Esophagus squamous epithelium (tissue), 5 donors: ENCODE results near the gene KLHL21. TPM values are rescaled to one million over a fixed set of nuclear protein-coding genes. Genes with fewer than 3 reads are reported as not detected.

Experiments
- DNase-seq: peaks from one replicate; lab custom pipeline; 2025; lab: John Stamatoyannopoulos, UW
- H3K27ac ChIP-seq, 4 donors: fragments of 200-600 bp; sonication (generic); one replicate each; pipeline ENCODE4 v1.5.1; 2016 to 2019; ENCODE audit warnings: mild to moderate bottlenecking in 1 of 4
- H3K27me3 ChIP-seq, 4 donors: fragments of 200-600 bp; sonication (generic); 1 replicate in 3 of 4; 2 replicates in 1 of 4; pipeline versions ENCODE4 v1.5.1 to v1.6.0; 2017 to 2021; ENCODE audit warnings: antibody characterized with exemption in 1 of 4
- H3K36me3 ChIP-seq, 3 donors: fragments of 200-600 bp; sonication (generic); one replicate each; pipeline ENCODE4 v1.5.1; 2016 to 2019
- H3K4me1 ChIP-seq, 3 donors: fragments of 200-600 bp; sonication (generic); one replicate each; pipeline ENCODE4 v1.5.1; 2017 to 2019
- H3K4me3 ChIP-seq, 4 donors: fragments of 200-600 bp; sonication (generic); 1 replicate in 3 of 4; 2 replicates in 1 of 4; pipeline ENCODE4 v1.5.1; 2016 to 2019; ENCODE audit warnings: mild to moderate bottlenecking in 2 of 4, moderate library complexity in 1 of 4
- H3K9me3 ChIP-seq, 3 donors: fragments of 200-600 bp; sonication (generic); one replicate each; pipeline ENCODE4 v1.5.1; 2016 to 2019
- POLR2A ChIP-seq, 4 donors: fragments of 450-650 bp; IDR thresholded peaks; one replicate each; pipeline ENCODE4 v1.6.1; 2017; ENCODE audit warnings: antibody characterized with exemption in 4 of 4, mild to moderate bottlenecking in 4 of 4, moderate library complexity in 3 of 4
- WGBS, 2 donors: methylation state at CpG; one replicate each; pipeline ENCODE4 v1.1.5; 2018; 5-methylcytosine and 5-hydroxymethylcytosine counted together
- intact Hi-C: fragments of 100-400 bp; cut with DNase I; formaldehyde crosslinking; loops from one replicate; pipeline ENCODE4 v1.15.0; 2022
- small RNA-seq, 4 donors: library from RNA; depleted of rRNA; stranded (forward); fragments of <200 nt; gene quantifications; one replicate each; pipeline ENCODE3, GENCODE V24; 2016
- total RNA-seq, 4 donors: library from RNA; depleted of rRNA; stranded (reverse); fragments of >200 nt; gene quantifications; one replicate each; pipeline ENCODE4 v1.1.0, GENCODE V29; 2016
- TF ChIP-seq, protein P1 (sequence below), 6 experiments: fragments of 450-650 bp in 4 of 6; fragments of 200-600 bp in 2 of 6; sonication (generic) in 2 of 6; IDR thresholded peaks; one replicate each; pipeline ENCODE4 v1.5.1; 2016 to 2019; ENCODE audit warnings: antibody characterized with exemption in 6 of 6, mild to moderate bottlenecking in 4 of 6, moderate library complexity in 4 of 6
- donor health status: DM: yes; HTN: yes; CAD: no.

The KLHL21 gene
- total RNA-seq, 4 donors from 2014 or later: 45.9 to 68.1 (median 55.1) TPM

DNA sequence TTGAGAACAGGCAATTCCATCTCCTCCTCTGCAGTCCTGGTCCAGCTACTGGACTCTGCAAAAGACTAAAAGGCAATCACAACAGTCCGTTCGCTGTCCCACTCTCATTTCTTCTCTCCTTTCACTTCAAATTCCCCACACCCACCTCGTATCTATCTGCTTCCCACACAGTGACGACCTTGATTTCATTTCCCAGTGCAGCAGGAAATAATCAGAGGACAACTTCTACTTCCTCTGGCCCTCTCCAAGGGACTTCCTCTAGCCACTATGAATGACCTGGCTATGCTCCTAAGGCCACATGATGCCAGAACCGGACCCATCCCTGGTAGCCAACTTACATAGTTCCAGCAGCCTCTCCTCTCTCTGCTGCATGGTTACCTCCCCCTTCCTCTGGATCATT is 56.3 kb downstream of the KLHL21 start:
- no peak for TF ChIP-seq POLR2A (IDR thresholded peaks at IDR 0.05)
- TF ChIP-seq, protein P1, sequence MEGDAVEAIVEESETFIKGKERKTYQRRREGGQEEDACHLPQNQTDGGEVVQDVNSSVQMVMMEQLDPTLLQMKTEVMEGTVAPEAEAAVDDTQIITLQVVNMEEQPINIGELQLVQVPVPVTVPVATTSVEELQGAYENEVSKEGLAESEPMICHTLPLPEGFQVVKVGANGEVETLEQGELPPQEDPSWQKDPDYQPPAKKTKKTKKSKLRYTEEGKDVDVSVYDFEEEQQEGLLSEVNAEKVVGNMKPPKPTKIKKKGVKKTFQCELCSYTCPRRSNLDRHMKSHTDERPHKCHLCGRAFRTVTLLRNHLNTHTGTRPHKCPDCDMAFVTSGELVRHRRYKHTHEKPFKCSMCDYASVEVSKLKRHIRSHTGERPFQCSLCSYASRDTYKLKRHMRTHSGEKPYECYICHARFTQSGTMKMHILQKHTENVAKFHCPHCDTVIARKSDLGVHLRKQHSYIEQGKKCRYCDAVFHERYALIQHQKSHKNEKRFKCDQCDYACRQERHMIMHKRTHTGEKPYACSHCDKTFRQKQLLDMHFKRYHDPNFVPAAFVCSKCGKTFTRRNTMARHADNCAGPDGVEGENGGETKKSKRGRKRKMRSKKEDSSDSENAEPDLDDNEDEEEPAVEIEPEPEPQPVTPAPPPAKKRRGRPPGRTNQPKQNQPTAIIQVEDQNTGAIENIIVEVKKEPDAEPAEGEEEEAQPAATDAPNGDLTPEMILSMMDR (IDR thresholded peaks at IDR 0.05): no peak
- DNase-seq: no peak
- no peaks in the 10 kb centered on the region for H3K9me3 ChIP-seq
- no peak overlapping the region for H3K4me3 ChIP-seq
- WGBS, 2 donors: 39 to 56% methylated on average over 5 of the region's 5 CpGs
- H3K27me3 ChIP-seq: no peaks in the 10 kb centered on the region
- H3K36me3 ChIP-seq: peaks cover 1 to 100% (median 37%) of the 10 kb centered on the region in 3 donors
- H3K27ac ChIP-seq: peak overlapping the region; percentile 22 to 65 (median 46)
- H3K4me1 ChIP-seq: peaks cover 0 to 33% (median 14%) of the 10 kb centered on the region in 3 donors
- intact Hi-C loops: no loop called here

DNA sequence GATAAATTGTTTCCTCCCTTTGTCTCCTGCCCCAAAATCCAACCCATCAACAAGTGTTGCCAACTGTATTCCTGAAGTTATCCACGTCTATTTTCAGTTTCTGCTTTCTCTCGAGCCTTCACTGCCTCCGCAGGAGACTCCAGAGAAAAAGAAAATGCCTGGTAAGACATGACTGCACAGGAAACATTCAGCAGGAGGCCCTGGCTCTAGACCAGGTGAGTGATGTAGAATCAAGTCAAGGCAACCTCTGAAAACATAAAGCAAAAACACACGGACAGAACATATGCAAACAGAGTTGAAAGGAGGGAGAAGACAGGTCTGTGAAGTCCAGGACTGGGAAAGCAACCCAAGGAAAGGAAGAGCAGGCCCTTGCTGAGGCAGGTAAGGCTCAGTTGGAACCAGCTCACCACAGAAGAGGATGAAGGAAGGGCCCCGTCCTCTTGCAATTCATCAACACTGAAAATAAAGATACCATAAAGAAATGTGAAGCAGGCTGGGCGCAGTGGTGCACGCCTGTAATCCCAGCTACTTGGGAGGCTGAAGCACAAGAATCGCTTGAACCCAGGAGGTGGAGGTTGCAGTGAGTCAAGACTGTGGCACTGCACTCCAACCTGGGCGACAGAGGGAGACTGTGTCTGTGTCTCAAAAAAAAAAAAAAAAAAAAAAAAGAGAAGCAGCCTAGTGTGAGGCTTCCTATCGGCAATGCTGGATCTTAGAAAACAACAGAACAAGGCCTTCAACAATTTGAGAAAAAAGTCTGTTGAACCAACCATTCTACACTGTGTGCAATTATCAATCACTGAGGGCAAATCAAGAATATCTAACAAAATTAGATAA is 57.2 kb downstream of the KLHL21 start:
- Histone ChIP-seq H3K27ac (peak overlapping the region; percentile 32 to 59 (median 50)), H3K27me3 (no peaks in the 10 kb centered on the region), H3K4me1 (peaks cover 0 to 33% (median 14%) of the 10 kb centered on the region in 3 donors), H3K4me3 (no peak overlapping the region), H3K9me3 (no peaks in the 10 kb centered on the region), H3K36me3 (peaks cover 5 to 100% (median 41%) of the 10 kb centered on the region in 3 donors)
- intact Hi-C loops: no loop called here
- TF ChIP-seq, protein P1 (IDR thresholded peaks at IDR 0.05): no peak
- no peak for TF ChIP-seq POLR2A (IDR thresholded peaks at IDR 0.05)
- DNase-seq: no peak
- WGBS, 2 donors: 22 to 29% methylated on average over 10 of the region's 10 CpGs

DNA sequence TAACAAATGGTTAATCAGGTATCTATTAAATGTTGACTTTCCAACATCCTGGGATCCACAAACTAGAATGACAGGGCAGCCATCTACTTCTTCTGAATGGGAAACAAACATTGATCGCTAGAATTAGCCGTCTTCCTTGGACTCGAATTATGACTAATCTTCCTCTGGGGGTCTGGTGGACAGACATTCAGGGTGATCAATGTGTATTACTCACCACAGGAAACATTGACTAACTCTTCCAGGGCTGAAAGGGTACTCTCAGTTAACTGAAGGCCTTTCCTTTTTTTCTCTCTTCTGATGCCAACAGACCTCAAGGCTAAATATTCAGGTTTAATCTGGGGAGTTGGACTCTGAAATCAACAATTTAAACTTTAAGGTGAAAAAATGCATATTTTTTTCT is 57.8 kb downstream of the KLHL21 start:
- H3K27me3 ChIP-seq: no peaks in the 10 kb centered on the region
- intact Hi-C loops: no loop called here
- H3K36me3 ChIP-seq: peaks cover 5 to 97% (median 37%) of the 10 kb centered on the region in 3 donors
- WGBS, 2 donors: 19 to 38% methylated on average over 3 of the region's 3 CpGs
- TF ChIP-seq, protein P1 (IDR thresholded peaks at IDR 0.05): no peak
- TF ChIP-seq POLR2A (IDR thresholded peaks at IDR 0.05): no peak
- peaks cover 0 to 33% (median 14%) of the 10 kb centered on the region in 3 donors for H3K4me1 ChIP-seq
- DNase-seq: no peak
- peak overlapping the region; percentile 30 to 59 (median 50) for H3K27ac ChIP-seq
- H3K4me3 ChIP-seq: no peak overlapping the region
- no peaks in the 10 kb centered on the region for H3K9me3 ChIP-seq

Small RNA genes within 50 kb of the gene (small RNA-seq; reads per million reads assigned to genes)
- 0 reads per million in 4 donors for gene RNU6-731P

Other genes starting within 250 kb of the KLHL21 start
- gene ACOT7, start 209.1 kb downstream of the KLHL21 start, total RNA-seq: 10 to 100 TPM; 23.5 to 50.7 (median 39.0) TPM
- 10 to 100 TPM; 40.5 to 51.9 (median 50.2) TPM for gene HES2, start 182.9 kb downstream of the KLHL21 start, total RNA-seq
- gene ESPN, start 178.1 kb downstream of the KLHL21 start, total RNA-seq: 10 to 100 TPM; 14.5 to 22.2 (median 18.6) TPM
- gene TNFRSF25, start 136.7 kb downstream of the KLHL21 start, total RNA-seq: 10 to 100 TPM; 22.1 to 47.3 (median 34.3) TPM
- gene PLEKHG5, start 111.2 kb downstream of the KLHL21 start, total RNA-seq: 10 to 100 TPM; 24.3 to 37.8 (median 32.6) TPM
- 10 to 100 TPM; 13.0 to 36.4 (median 22.3) TPM for gene NOL9, start 48.4 kb downstream of the KLHL21 start, total RNA-seq
- not detected for gene TAS1R1, start 47.6 kb downstream of the KLHL21 start, total RNA-seq
- gene ZBTB48, start 22.9 kb downstream of the KLHL21 start, total RNA-seq: 10 to 100 TPM in 3 of 4 donors, 1 to 10 TPM in 1; 7.2 to 26.0 (median 16.0) TPM
- gene PHF13, start 10.9 kb upstream of the KLHL21 start, total RNA-seq: 10 to 100 TPM in 1 of 4 donors, 1 to 10 TPM in 3; 6.7 to 12.1 (median 8.7) TPM
- 10 to 100 TPM in 3 of 4 donors, 1 to 10 TPM in 1; 4.8 to 17.1 (median 13.3) TPM for gene THAP3, start 22.0 kb upstream of the KLHL21 start, total RNA-seq
- gene DNAJC11, start 98.9 kb upstream of the KLHL21 start, total RNA-seq: 10 to 100 TPM; 27.1 to 41.5 (median 34.7) TPM
- gene CAMTA1, start 182.6 kb upstream of the KLHL21 start, total RNA-seq: 10 to 100 TPM; 31.3 to 77.4 (median 45.9) TPM